Measurements from ENCODE around the gene PRKCH.

GRCh38 chr14:61404637-61405036 is 83.3 kb downstream of the PRKCH start:
- TF ChIP-seq CTCF (IDR thresholded peaks at IDR 0.05; ENCODE audit: low read depth, low read length) (no peak), MYC (IDR thresholded peaks at IDR 0.05; ENCODE audit: low read depth, low read length) (no peak), MAX (IDR thresholded peaks at IDR 0.05; ENCODE audit: low read depth, low read length) (no peak), POLR2A (IDR thresholded peaks at IDR 0.05; ENCODE audit: extremely low read depth, insufficient read length) (no peak)

Data from NB4 (cell line).